Loucy (cell line): ENCODE measurements around the gene NME3.

ENCODE experiments used
- EZH2phosphoT487 ChIP-seq: fragments of 200-600 bp; IDR thresholded peaks from 2 replicates; pipeline ENCODE4 v1.6.1; 2018; ENCODE audit warnings: antibody characterized with exemption, mild to moderate bottlenecking, moderate library complexity, borderline replicate concordance
- TF ChIP-seq, protein P1 (sequence below): fragments of 200-600 bp; sonication (generic); conservative IDR thresholded peaks from 2 replicates; pipeline ENCODE4 v1.5.1; 2014; ENCODE audit warnings: mild to moderate bottlenecking, antibody characterized with exemption, low read length

GRCh38 chr16:1723450-1724147, 47.7 kb downstream of the NME3 start:
- TF ChIP-seq, protein P1, sequence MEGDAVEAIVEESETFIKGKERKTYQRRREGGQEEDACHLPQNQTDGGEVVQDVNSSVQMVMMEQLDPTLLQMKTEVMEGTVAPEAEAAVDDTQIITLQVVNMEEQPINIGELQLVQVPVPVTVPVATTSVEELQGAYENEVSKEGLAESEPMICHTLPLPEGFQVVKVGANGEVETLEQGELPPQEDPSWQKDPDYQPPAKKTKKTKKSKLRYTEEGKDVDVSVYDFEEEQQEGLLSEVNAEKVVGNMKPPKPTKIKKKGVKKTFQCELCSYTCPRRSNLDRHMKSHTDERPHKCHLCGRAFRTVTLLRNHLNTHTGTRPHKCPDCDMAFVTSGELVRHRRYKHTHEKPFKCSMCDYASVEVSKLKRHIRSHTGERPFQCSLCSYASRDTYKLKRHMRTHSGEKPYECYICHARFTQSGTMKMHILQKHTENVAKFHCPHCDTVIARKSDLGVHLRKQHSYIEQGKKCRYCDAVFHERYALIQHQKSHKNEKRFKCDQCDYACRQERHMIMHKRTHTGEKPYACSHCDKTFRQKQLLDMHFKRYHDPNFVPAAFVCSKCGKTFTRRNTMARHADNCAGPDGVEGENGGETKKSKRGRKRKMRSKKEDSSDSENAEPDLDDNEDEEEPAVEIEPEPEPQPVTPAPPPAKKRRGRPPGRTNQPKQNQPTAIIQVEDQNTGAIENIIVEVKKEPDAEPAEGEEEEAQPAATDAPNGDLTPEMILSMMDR, result peak; percentile 63
- no peak for TF ChIP-seq EZH2phosphoT487
